HG03571 (cell line): ENCODE data around the gene DNAH6.

Experiments
- ATAC-seq: cut with Tn5 transposase; IDR thresholded peaks from one replicate; pipeline ENCODE4 v1.9.1; 2021; ENCODE audit not compliant: unreplicated experiment

DNAH6 gene

GRCh38 chr2:84629550-84629949 lies 113.3 kb downstream of the DNAH6 start:
- ATAC-seq = no peak

GRCh38 chr2:84631047-84631446 lies 114.7 kb downstream of the DNAH6 start:
- ATAC-seq = no peak

- no peak for ATAC-seq
Observed at GRCh38 chr2:84631985-84632384, 115.7 kb downstream of the DNAH6 start.

GRCh38 chr2:84636080-84636971 lies 120.0 kb downstream of the DNAH6 start:
- no peak for ATAC-seq

- no peak for ATAC-seq
Observed at GRCh38 chr2:84639751-84640150, 123.5 kb downstream of the DNAH6 start.

- no peak for ATAC-seq
Observed at GRCh38 chr2:84640411-84640810, 124.1 kb downstream of the DNAH6 start.

GRCh38 chr2:84641021-84641420 lies 124.7 kb downstream of the DNAH6 start:
- no peak for ATAC-seq

- no peak for ATAC-seq
Observed at GRCh38 chr2:84643991-84644390, 127.7 kb downstream of the DNAH6 start.

GRCh38 chr2:84646514-84646913 lies 130.2 kb downstream of the DNAH6 start:
- no peak for ATAC-seq

- ATAC-seq = no peak
Observed at GRCh38 chr2:84647267-84647666, 131.0 kb downstream of the DNAH6 start.

GRCh38 chr2:84649058-84649457 lies 132.8 kb downstream of the DNAH6 start:
- no peak for ATAC-seq

GRCh38 chr2:84649487-84650142 lies 133.3 kb downstream of the DNAH6 start:
- ATAC-seq = no peak

- no peak for ATAC-seq
Observed at GRCh38 chr2:84652431-84652830, 136.1 kb downstream of the DNAH6 start.

- ATAC-seq = no peak
Observed at GRCh38 chr2:84653302-84653701, 137.0 kb downstream of the DNAH6 start.

GRCh38 chr2:84654414-84654813 lies 138.1 kb downstream of the DNAH6 start:
- ATAC-seq = no peak

- no peak for ATAC-seq
Observed at GRCh38 chr2:84669122-84669521, 152.8 kb downstream of the DNAH6 start.

GRCh38 chr2:84674099-84674498 lies 157.8 kb downstream of the DNAH6 start:
- ATAC-seq = no peak

- no peak for ATAC-seq
Observed at GRCh38 chr2:84674586-84674985, 158.3 kb downstream of the DNAH6 start.

- ATAC-seq = no peak
Observed at GRCh38 chr2:84676295-84676694, 160.0 kb downstream of the DNAH6 start.

- ATAC-seq = no peak
Observed at GRCh38 chr2:84678214-84678613, 161.9 kb downstream of the DNAH6 start.

- ATAC-seq = no peak
Observed at GRCh38 chr2:84686783-84687476, 170.6 kb downstream of the DNAH6 start.
